ENCODE results near the gene SHD.
A peak's percentile ranks its signal among the peaks of the same experiment; 100 is the strongest.

SHD gene

GRCh38 chr19:4266253-4267000, 12.6 kb upstream of the SHD start:
- H3K27ac ChIP-seq (ENCODE audit: low read depth, low read length, poor library complexity, severe bottlenecking): no peak overlapping the region
- no peaks in the 10 kb centered on the region for H3K4me1 ChIP-seq (ENCODE audit: insufficient read depth, low read length, severe bottlenecking)
- H3K4me3 ChIP-seq (ENCODE audit: low read depth, low read length, poor library complexity, severe bottlenecking): no peak overlapping the region
- no peak overlapping the region for H3K9ac ChIP-seq (ENCODE audit: low read length)
- H3K79me2 ChIP-seq (ENCODE audit: insufficient read depth, low read length): no peaks in the 10 kb centered on the region
- H3K27me3 ChIP-seq (ENCODE audit: insufficient read depth, low read length): no peaks in the 10 kb centered on the region
- TF ChIP-seq CTCF (IDR thresholded peaks at IDR 0.05; ENCODE audit: low read length): no peak
- H4K20me1 ChIP-seq (ENCODE audit: insufficient read depth, low read length): no peaks in the 10 kb centered on the region
- no peaks in the 10 kb centered on the region for H3F3A ChIP-seq (ENCODE audit: insufficient read depth, low read length)
- H3K36me3 ChIP-seq (ENCODE audit: insufficient read depth, low read length): peaks cover 41% of the 10 kb centered on the region
- H3K9me3 ChIP-seq (ENCODE audit: low read length): no peaks in the 10 kb centered on the region
- H3K4me2 ChIP-seq (ENCODE audit: low read length): no peak overlapping the region
- H3K9me2 ChIP-seq (ENCODE audit: low read depth, low read length): no peaks in the 10 kb centered on the region
- H2AFZ ChIP-seq (ENCODE audit: low read length): no peak overlapping the region

- Histone ChIP-seq H3F3A (ENCODE audit: insufficient read depth, low read length) (no peaks in the 10 kb centered on the region), H3K27me3 (ENCODE audit: insufficient read depth, low read length) (no peaks in the 10 kb centered on the region), H3K27ac (ENCODE audit: low read depth, low read length, poor library complexity, severe bottlenecking) (no peak overlapping the region), H3K9me3 (ENCODE audit: low read length) (no peaks in the 10 kb centered on the region), H3K4me3 (ENCODE audit: low read depth, low read length, poor library complexity, severe bottlenecking) (no peak overlapping the region), H2AFZ (ENCODE audit: low read length) (no peak overlapping the region), H3K36me3 (ENCODE audit: insufficient read depth, low read length) (peaks cover 48% of the 10 kb centered on the region), H3K9ac (ENCODE audit: low read length) (no peak overlapping the region), H3K79me2 (ENCODE audit: insufficient read depth, low read length) (no peaks in the 10 kb centered on the region), H3K4me1 (ENCODE audit: insufficient read depth, low read length, severe bottlenecking) (no peaks in the 10 kb centered on the region), H4K20me1 (ENCODE audit: insufficient read depth, low read length) (no peaks in the 10 kb centered on the region), H3K4me2 (ENCODE audit: low read length) (no peak overlapping the region), H3K9me2 (ENCODE audit: low read depth, low read length) (no peaks in the 10 kb centered on the region)
- TF ChIP-seq CTCF (IDR thresholded peaks at IDR 0.05; ENCODE audit: low read length) (peak; percentile 76), EZH2 (IDR thresholded peaks at IDR 0.05; ENCODE audit: borderline replicate concordance, low read length) (no peak)
Measured at GRCh38 chr19:4267101-4267900, 11.8 kb upstream of the SHD start.

- H3K4me3 ChIP-seq (ENCODE audit: low read depth, low read length, poor library complexity, severe bottlenecking): no peak overlapping the region
- no peaks in the 10 kb centered on the region for H3K9me2 ChIP-seq (ENCODE audit: low read depth, low read length)
- peaks cover 42% of the 10 kb centered on the region for H3K36me3 ChIP-seq (ENCODE audit: insufficient read depth, low read length)
- no peak overlapping the region for H3K27ac ChIP-seq (ENCODE audit: low read depth, low read length, poor library complexity, severe bottlenecking)
- H4K20me1 ChIP-seq (ENCODE audit: insufficient read depth, low read length): no peaks in the 10 kb centered on the region
- no peaks in the 10 kb centered on the region for H3K27me3 ChIP-seq (ENCODE audit: insufficient read depth, low read length)
- H3F3A ChIP-seq (ENCODE audit: insufficient read depth, low read length): no peaks in the 10 kb centered on the region
- TF ChIP-seq EZH2 (IDR thresholded peaks at IDR 0.05; ENCODE audit: borderline replicate concordance, low read length) (no peak), CTCF (IDR thresholded peaks at IDR 0.05; ENCODE audit: low read length) (no peak)
- no peak overlapping the region for H2AFZ ChIP-seq (ENCODE audit: low read length)
- H3K79me2 ChIP-seq (ENCODE audit: insufficient read depth, low read length): no peaks in the 10 kb centered on the region
- H3K4me1 ChIP-seq (ENCODE audit: insufficient read depth, low read length, severe bottlenecking): no peaks in the 10 kb centered on the region
- H3K4me2 ChIP-seq (ENCODE audit: low read length): no peak overlapping the region
- no peak overlapping the region for H3K9ac ChIP-seq (ENCODE audit: low read length)
- no peaks in the 10 kb centered on the region for H3K9me3 ChIP-seq (ENCODE audit: low read length)
Measured at GRCh38 chr19:4267901-4268815, 10.9 kb upstream of the SHD start.
